Measurements from ENCODE around the gene PALD1. TPM values are rescaled to one million over a fixed set of nuclear protein-coding genes. Genes with fewer than 3 reads are reported as not detected.

Gene PALD1
- total RNA-seq, 2 experiments from 2014 or later: 6.6 to 6.8 TPM

DNA sequence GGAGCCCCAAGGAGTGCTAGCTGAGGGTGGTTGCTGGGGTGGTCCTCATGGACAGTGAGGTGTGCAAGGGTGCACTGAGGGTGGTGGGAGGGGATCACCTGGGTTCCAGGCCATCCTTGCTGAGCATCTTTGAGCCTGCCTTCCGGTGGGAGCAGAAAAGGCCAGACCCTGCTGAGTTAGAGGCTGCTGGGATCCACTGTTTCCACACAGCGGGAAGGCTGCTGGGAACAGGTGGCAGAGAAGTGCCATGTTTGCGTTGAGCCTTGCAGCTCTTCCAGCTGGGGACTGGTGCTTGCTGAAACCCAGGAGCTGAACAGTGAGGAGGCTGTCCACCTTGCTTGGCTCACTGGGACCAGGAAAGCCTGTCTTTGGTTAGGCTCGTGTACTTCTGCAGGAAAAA lies 89.0 kb downstream of the PALD1 start:
- Mint-ChIP-seq H3K9me3 (no peaks in the 10 kb centered on the region), H3K4me3 (no peak overlapping the region), H3K27ac (no peak overlapping the region), H3K27me3 (no peaks in the 10 kb centered on the region), H3K36me3 (ENCODE audit: low read depth) (no peaks in the 10 kb centered on the region), H3K4me1 (ENCODE audit: low read depth) (peaks cover 19% of the 10 kb centered on the region)
- POLR2A ChIA-PET: interaction anchor here (1.0 to 2.4 kb wide), 2 partner anchors 9 to 18 kb away, joined by 3 to 7 read pairs; no protein-coding TSS in a partner anchor
- ATAC-seq (no peak), DNase-seq (no peak)
- CTCF ChIA-PET: interaction anchor here (0.8 to 1.6 kb wide), 4 partner anchors 9 to 195 kb away, joined by 3 to 6 read pairs (median 3); no protein-coding TSS in a partner anchor
- no peak for TF ChIP-seq CTCF (IDR thresholded peaks at IDR 0.05)
- intact Hi-C loops (cut with micrococcal nuclease): no loop called here

DNA sequence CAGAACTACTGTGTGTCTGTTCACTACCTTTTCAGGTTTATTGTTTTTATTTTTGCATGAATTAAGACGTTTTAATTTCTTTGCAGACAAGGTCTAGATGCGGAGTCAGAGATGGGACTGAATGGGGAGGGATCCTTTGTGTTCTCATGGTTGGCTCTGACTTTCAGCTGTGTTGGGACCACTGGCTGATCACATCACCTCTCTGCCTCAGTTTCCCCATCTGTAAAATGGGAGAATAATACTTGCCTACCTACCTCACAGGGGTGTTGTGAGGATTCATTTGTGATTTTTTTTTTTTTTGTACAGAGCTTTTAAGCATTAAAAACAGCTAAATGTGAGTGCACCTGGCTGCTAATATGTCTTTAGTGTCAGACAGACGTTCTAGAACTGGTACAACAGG lies 89.5 kb downstream of the PALD1 start:
- H3K4me1 Mint-ChIP-seq (ENCODE audit: low read depth): peaks cover 17% of the 10 kb centered on the region
- no peak overlapping the region for H3K27ac Mint-ChIP-seq
- ChIA-PET POLR2A (interaction anchor here (1.0 to 2.4 kb wide), 2 partner anchors 9 to 18 kb away, joined by 3 to 7 read pairs; no protein-coding TSS in a partner anchor), CTCF (interaction anchor here (0.7 to 1.6 kb wide), 3 partner anchors 9 to 194 kb away, joined by 3 to 6 read pairs (median 3); no protein-coding TSS in a partner anchor)
- intact Hi-C loops (cut with micrococcal nuclease): no loop called here
- DNase-seq (no peak), ATAC-seq (no peak)
- H3K27me3 Mint-ChIP-seq: no peaks in the 10 kb centered on the region
- no peaks in the 10 kb centered on the region for H3K36me3 Mint-ChIP-seq (ENCODE audit: low read depth)
- H3K9me3 Mint-ChIP-seq: no peaks in the 10 kb centered on the region
- no peak overlapping the region for H3K4me3 Mint-ChIP-seq
- TF ChIP-seq CTCF (IDR thresholded peaks at IDR 0.05): no peak

GRCh38 chr10:70568781-70569495 lies 90.4 kb downstream of the PALD1 start:
- Mint-ChIP-seq H3K4me1 (ENCODE audit: low read depth) (peaks cover 12% of the 10 kb centered on the region), H3K9me3 (no peaks in the 10 kb centered on the region), H3K27ac (no peak overlapping the region), H3K4me3 (no peak overlapping the region), H3K36me3 (ENCODE audit: low read depth) (no peaks in the 10 kb centered on the region), H3K27me3 (no peaks in the 10 kb centered on the region)
- TF ChIP-seq CTCF (IDR thresholded peaks at IDR 0.05): no peak
- POLR2A ChIA-PET: no interaction called here
- DNase-seq (no peak), ATAC-seq (no peak)
- CTCF ChIA-PET: interaction anchor here (0.7 kb wide), 1 partner anchor 10 kb away, joined by 3 read pairs; no protein-coding TSS in a partner anchor
- intact Hi-C loops (cut with micrococcal nuclease): no loop called here

DNA sequence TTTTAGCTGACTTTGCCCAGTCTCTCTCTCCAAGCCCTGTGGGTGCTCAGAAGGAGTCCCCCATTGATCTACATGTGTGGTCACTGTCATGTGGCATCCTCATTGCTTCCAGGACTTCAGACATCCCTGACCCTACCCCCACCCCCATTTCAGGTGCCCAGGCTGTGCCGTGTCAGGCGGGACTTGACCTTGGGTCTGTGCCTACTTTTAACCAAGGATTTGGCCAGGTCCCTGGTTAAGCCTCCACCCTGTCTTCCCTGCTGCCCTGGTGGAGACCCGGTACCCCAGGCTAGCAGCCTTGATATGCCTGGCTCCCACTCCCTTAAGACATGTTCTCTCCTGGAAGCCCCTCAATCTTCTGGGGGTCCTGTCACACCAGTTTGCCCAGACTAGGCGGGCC lies 92.7 kb downstream of the PALD1 start:
- Mint-ChIP-seq H3K36me3 (ENCODE audit: low read depth) (no peaks in the 10 kb centered on the region), H3K27me3 (no peaks in the 10 kb centered on the region), H3K27ac (no peak overlapping the region), H3K4me1 (ENCODE audit: low read depth) (peaks cover 17% of the 10 kb centered on the region), H3K9me3 (no peaks in the 10 kb centered on the region), H3K4me3 (no peak overlapping the region)
- ATAC-seq (no peak), DNase-seq (no peak)
- intact Hi-C loops (cut with micrococcal nuclease): no loop called here
- ChIA-PET CTCF (interaction anchor here (0.7 to 1.4 kb wide), 2 partner anchors 11 to 12 kb away, joined by 3 to 6 read pairs; no protein-coding TSS in a partner anchor), POLR2A (interaction anchor here (1.4 to 1.8 kb wide), 2 partner anchors 11 to 12 kb away, joined by 4 to 6 read pairs; no protein-coding TSS in a partner anchor)
- TF ChIP-seq CTCF (IDR thresholded peaks at IDR 0.05): no peak
